GM23338 (cell line): ENCODE measurements around the gene PSMD14. TPM values are rescaled to one million over a fixed set of nuclear protein-coding genes. Genes with fewer than 3 reads are reported as not detected.

ENCODE experiments used
- ATAC-seq: fragments of 200-7000 bp; cut with Tn5 transposase; 3 replicates; pipeline ENCODE4 v1.9.1; 2020
- DNase-seq: peaks from one replicate; pipeline ENCODE4 v3.0.0-alpha.2; 2015; ENCODE audit warnings: low spot score
- H2AFZ ChIP-seq: fragments of 200-600 bp; sonication (generic); 2 replicates; pipeline ENCODE4 v1.8.0; 2016; ENCODE audit warnings: antibody characterized with exemption, mild to moderate bottlenecking, moderate library complexity
- H3F3A ChIP-seq: fragments of 200-600 bp; sonication (generic); replicated peaks from 2 replicates; pipeline ENCODE4 v1.8.0; 2017; ENCODE audit warnings: antibody characterized with exemption, mixed run types, low read depth
- H3K27ac ChIP-seq: fragments of 200-600 bp; sonication (generic); 2 replicates; pipeline ENCODE4 v1.6.1; 2016; ENCODE audit warnings: low read depth
- H3K27me3 ChIP-seq: fragments of 200-600 bp; sonication (generic); 2 replicates; pipeline ENCODE4 v1.8.0; 2016; ENCODE audit warnings: mild to moderate bottlenecking, mixed run types, moderate library complexity; ENCODE audit not compliant: insufficient read depth
- H3K36me3 ChIP-seq: fragments of 200-600 bp; sonication (generic); 2 replicates; pipeline ENCODE4 v1.8.0; 2016; ENCODE audit warnings: mild to moderate bottlenecking; ENCODE audit not compliant: insufficient read depth
- H3K4me1 ChIP-seq: fragments of 200-600 bp; sonication (generic); 2 replicates; pipeline ENCODE4 v1.8.0; 2016; ENCODE audit warnings: mild to moderate bottlenecking, moderate library complexity; ENCODE audit not compliant: insufficient read depth
- H3K4me2 ChIP-seq: fragments of 200-600 bp; sonication (generic); 2 replicates; pipeline ENCODE4 v1.7.1; 2017; ENCODE audit warnings: mixed run types
- H3K4me3 ChIP-seq: fragments of 200-600 bp; sonication (generic); 2 replicates; pipeline ENCODE4 v1.6.1; 2016; ENCODE audit warnings: mixed run types
- H3K79me2 ChIP-seq: fragments of 200-600 bp; sonication (generic); replicated peaks from 2 replicates; pipeline ENCODE4 v1.8.0; 2017; ENCODE audit warnings: mild to moderate bottlenecking; ENCODE audit not compliant: insufficient read depth
- H3K9me2 ChIP-seq: fragments of 200-600 bp; sonication (generic); 2 replicates; pipeline ENCODE4 v1.8.0; 2017; ENCODE audit not compliant: insufficient read depth
- H4K20me1 ChIP-seq: fragments of 200-600 bp; sonication (generic); replicated peaks from 2 replicates; pipeline ENCODE4 v1.8.0; 2017; ENCODE audit warnings: mild to moderate bottlenecking; ENCODE audit not compliant: insufficient read depth
- H3K27ac Mint-ChIP-seq: 2 replicates; pipeline ENCODE4 v1.8.0; 2020; ENCODE audit warnings: inconsistent platforms, mild to moderate bottlenecking, moderate library complexity, mixed read lengths
- H3K27me3 Mint-ChIP-seq: 3 replicates; pipeline ENCODE4 v1.8.0; 2022; ENCODE audit warnings: low read depth, mild to moderate bottlenecking, moderate library complexity, mixed read lengths, inconsistent platforms; ENCODE audit not compliant: insufficient read depth, poor library complexity
- H3K36me3 Mint-ChIP-seq: 3 replicates; pipeline ENCODE4 v1.8.0; 2021; ENCODE audit warnings: low read depth, mild to moderate bottlenecking, inconsistent platforms, moderate library complexity, mixed read lengths
- H3K4me1 Mint-ChIP-seq: 3 replicates; pipeline ENCODE4 v1.8.0; 2020; ENCODE audit warnings: mild to moderate bottlenecking, inconsistent platforms, mixed read lengths
- H3K4me3 Mint-ChIP-seq: 3 replicates; pipeline ENCODE4 v1.8.0; 2021; ENCODE audit warnings: moderate library complexity, mild to moderate bottlenecking, inconsistent platforms, mixed read lengths
- H3K9me3 Mint-ChIP-seq: 3 replicates; pipeline ENCODE4 v1.8.0; 2020; ENCODE audit warnings: moderate library complexity, mild to moderate bottlenecking, inconsistent platforms, mixed read lengths
- CREB1 ChIP-seq: fragments of 250-450 bp; sonication (Bioruptor Pico); IDR thresholded peaks from 2 replicates; pipeline ENCODE4 v1.5.0; 2020; ENCODE audit warnings: low read depth, mild to moderate bottlenecking, moderate library complexity
- ETS1 ChIP-seq: IDR thresholded peaks from 2 replicates; pipeline ENCODE4 v1.6.1; 2016; ENCODE audit warnings: antibody characterized with exemption
- EZH2 ChIP-seq: fragments of 200-600 bp; sonication (generic); IDR thresholded peaks from one replicate; pipeline ENCODE4 v1.8.0; 2017; ENCODE audit warnings: antibody characterized with exemption, mild to moderate bottlenecking, low read depth; ENCODE audit not compliant: unreplicated experiment
- JUNB ChIP-seq: IDR thresholded peaks from one replicate; pipeline ENCODE4 v1.6.1; 2016; ENCODE audit warnings: antibody characterized with exemption; ENCODE audit not compliant: unreplicated experiment
- POLR2AphosphoS5 ChIP-seq: IDR thresholded peaks from 2 replicates; pipeline ENCODE4 v1.6.1; 2016; ENCODE audit warnings: antibody characterized with exemption, low read depth
- REST ChIP-seq: IDR thresholded peaks from one replicate; pipeline ENCODE4 v1.6.1; 2018; ENCODE audit warnings: antibody characterized with exemption; ENCODE audit not compliant: unreplicated experiment
- ZNF331 ChIP-seq: fragments of 250-450 bp; sonication (Bioruptor Pico); IDR thresholded peaks from 2 replicates; pipeline ENCODE4 v1.5.0; 2020; ENCODE audit warnings: low read depth, mild to moderate bottlenecking, moderate library complexity
- long read RNA-seq: library from polyadenylated mRNA; unstranded; transcript quantifications from one replicate; pipeline ENCODE4 v2.0.0, GENCODE V29; 2020; ENCODE audit not compliant: unreplicated experiment
- polyA plus RNA-seq: library from polyadenylated mRNA; unstranded; fragments of >200 nt; fragmentation: Nextera tagmentation; extraction: Ambion mirVana; gene quantifications from 2 replicates; pipeline ENCODE4 v1.2.1, GENCODE V29; 2016
- total RNA-seq: library from RNA; depleted of rRNA; stranded (reverse); fragments of >200 nt; shearing (Covaris generic); gene quantifications from 2 replicates; pipeline ENCODE4 v1.2.3, GENCODE V29; 2014; rRNA removed

The PSMD14 gene
- total RNA-seq: 91.6 and 92.2 TPM in 2 replicates
- polyA plus RNA-seq: 112 and 123 TPM in 2 replicates
- long read RNA-seq, transcript PSMD14-201 (12 exons, 1,954 nt): major isoform, 148 of 169 reads
- long read RNA-seq, partial matches to known transcripts: 4 of 169 reads
- long read RNA-seq, other reads (novel, unspliced or antisense): 17 of 169 reads

GRCh38 chr2:161308178-161308955 lies at the start of gene PSMD14:
TSS of gene PSMD14 (plus strand) at chr2:161308425. CDS start at chr2:161318826, 10,401 bp downstream.
- H3K27ac ChIP-seq: peak within 1 kb of the TSS; percentile 95
- Mint-ChIP-seq H3K27me3 (no peaks in the 10 kb centered on the region), H3K4me1 (peaks cover 15% of the 10 kb centered on the region)

GRCh38 chr2:161265874-161266273 lies 42.4 kb upstream of the PSMD14 start:
- ATAC-seq (no peak), DNase-seq (no peak)
- H3K9me2 ChIP-seq: no peaks in the 10 kb centered on the region
- Mint-ChIP-seq H3K4me1 (no peaks in the 10 kb centered on the region), H3K27me3 (peaks cover 2% of the 10 kb centered on the region), H3K27ac (no peak overlapping the region), H3K4me3 (no peak overlapping the region), H3K9me3 (peaks cover 1% of the 10 kb centered on the region; the same call in 1 of the 3 replicates), H3K36me3 (no peaks in the 10 kb centered on the region; the same call in 2 of the 3 replicates)
- H2AFZ ChIP-seq: peak overlapping the region; percentile 28; the same call in 1 of the 2 replicates
- no peak overlapping the region for H3K4me3 ChIP-seq
- H3K79me2 ChIP-seq: no peaks in the 10 kb centered on the region
- H3F3A ChIP-seq: no peaks in the 10 kb centered on the region
- H4K20me1 ChIP-seq: no peaks in the 10 kb centered on the region
- H3K27me3 ChIP-seq: no peaks in the 10 kb centered on the region
- no peak overlapping the region for H3K27ac ChIP-seq
- H3K4me2 ChIP-seq: no peak overlapping the region
- no peaks in the 10 kb centered on the region for H3K36me3 ChIP-seq
- H3K4me1 ChIP-seq: no peaks in the 10 kb centered on the region
- TF ChIP-seq EZH2: no peak
- no peak for TF ChIP-seq CREB1 (CRISPR knock-in tag)
- no peak for TF ChIP-seq ETS1
- TF ChIP-seq POLR2AphosphoS5: no peak
- TF ChIP-seq JUNB: no peak
- no peak for TF ChIP-seq REST

More at GRCh38 chr2:161308178-161308955, at the start of gene PSMD14:
- TF ChIP-seq ETS1 (peak; percentile 60), POLR2AphosphoS5 (peak; percentile 84), ZNF331 (no peak), CREB1 (CRISPR knock-in tag) (peak; percentile 62)
- DNase-seq: peak; percentile 98
- Mint-ChIP-seq H3K27ac (peak within 1 kb of the TSS; percentile 97), H3K4me3 (peak within 1 kb of the TSS; percentile 90), H3K36me3 (peaks cover 11% of the 10 kb centered on the region), H3K9me3 (peaks cover 4% of the 10 kb centered on the region; the same call in 1 of the 3 replicates)
- peaks cover 4% of the 10 kb centered on the region for H3F3A ChIP-seq
- H3K4me3 ChIP-seq: peak within 1 kb of the TSS; percentile 79
- H4K20me1 ChIP-seq: peaks cover 17% of the 10 kb centered on the region
- peak within 1 kb of the TSS; percentile 98 for H2AFZ ChIP-seq
- no peaks in the 10 kb centered on the region for H3K36me3 ChIP-seq
- H3K9me2 ChIP-seq: no peaks in the 10 kb centered on the region; the same call in 1 of the 2 replicates
- peak; percentile 97 for ATAC-seq
- no peaks in the 10 kb centered on the region for H3K27me3 ChIP-seq
- H3K79me2 ChIP-seq: peaks cover 50% of the 10 kb centered on the region
- peaks cover 18% of the 10 kb centered on the region for H3K4me1 ChIP-seq
- H3K4me2 ChIP-seq: peak within 1 kb of the TSS; percentile 92
